ENCODE results near the gene DNAJC5.
"Not testable (repeated sequence)": the region's sequence is repeated elsewhere in the genome, so short reads cannot be mapped to it uniquely, and the experiment has no call there.

GRCh38 chr20:63976511-63976910, 81.6 kb downstream of the DNAJC5 start:
- TF ChIP-seq, protein P1, sequence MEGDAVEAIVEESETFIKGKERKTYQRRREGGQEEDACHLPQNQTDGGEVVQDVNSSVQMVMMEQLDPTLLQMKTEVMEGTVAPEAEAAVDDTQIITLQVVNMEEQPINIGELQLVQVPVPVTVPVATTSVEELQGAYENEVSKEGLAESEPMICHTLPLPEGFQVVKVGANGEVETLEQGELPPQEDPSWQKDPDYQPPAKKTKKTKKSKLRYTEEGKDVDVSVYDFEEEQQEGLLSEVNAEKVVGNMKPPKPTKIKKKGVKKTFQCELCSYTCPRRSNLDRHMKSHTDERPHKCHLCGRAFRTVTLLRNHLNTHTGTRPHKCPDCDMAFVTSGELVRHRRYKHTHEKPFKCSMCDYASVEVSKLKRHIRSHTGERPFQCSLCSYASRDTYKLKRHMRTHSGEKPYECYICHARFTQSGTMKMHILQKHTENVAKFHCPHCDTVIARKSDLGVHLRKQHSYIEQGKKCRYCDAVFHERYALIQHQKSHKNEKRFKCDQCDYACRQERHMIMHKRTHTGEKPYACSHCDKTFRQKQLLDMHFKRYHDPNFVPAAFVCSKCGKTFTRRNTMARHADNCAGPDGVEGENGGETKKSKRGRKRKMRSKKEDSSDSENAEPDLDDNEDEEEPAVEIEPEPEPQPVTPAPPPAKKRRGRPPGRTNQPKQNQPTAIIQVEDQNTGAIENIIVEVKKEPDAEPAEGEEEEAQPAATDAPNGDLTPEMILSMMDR (IDR thresholded peaks at IDR 0.05): not testable (repeated sequence)
- not testable (repeated sequence) for TF ChIP-seq POLR2AphosphoS5, POLR2A (IDR thresholded peaks at IDR 0.05)
